ENCODE results near the gene LHFPL3.

The LHFPL3 gene

GRCh38 chr7:104434129-104434528 is 105.7 kb downstream of the LHFPL3 start:
- no peak overlapping the region for H3K4me3 ChIP-seq (ENCODE audit: low read depth, low read length)
- TF ChIP-seq, protein P1, sequence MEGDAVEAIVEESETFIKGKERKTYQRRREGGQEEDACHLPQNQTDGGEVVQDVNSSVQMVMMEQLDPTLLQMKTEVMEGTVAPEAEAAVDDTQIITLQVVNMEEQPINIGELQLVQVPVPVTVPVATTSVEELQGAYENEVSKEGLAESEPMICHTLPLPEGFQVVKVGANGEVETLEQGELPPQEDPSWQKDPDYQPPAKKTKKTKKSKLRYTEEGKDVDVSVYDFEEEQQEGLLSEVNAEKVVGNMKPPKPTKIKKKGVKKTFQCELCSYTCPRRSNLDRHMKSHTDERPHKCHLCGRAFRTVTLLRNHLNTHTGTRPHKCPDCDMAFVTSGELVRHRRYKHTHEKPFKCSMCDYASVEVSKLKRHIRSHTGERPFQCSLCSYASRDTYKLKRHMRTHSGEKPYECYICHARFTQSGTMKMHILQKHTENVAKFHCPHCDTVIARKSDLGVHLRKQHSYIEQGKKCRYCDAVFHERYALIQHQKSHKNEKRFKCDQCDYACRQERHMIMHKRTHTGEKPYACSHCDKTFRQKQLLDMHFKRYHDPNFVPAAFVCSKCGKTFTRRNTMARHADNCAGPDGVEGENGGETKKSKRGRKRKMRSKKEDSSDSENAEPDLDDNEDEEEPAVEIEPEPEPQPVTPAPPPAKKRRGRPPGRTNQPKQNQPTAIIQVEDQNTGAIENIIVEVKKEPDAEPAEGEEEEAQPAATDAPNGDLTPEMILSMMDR (IDR thresholded peaks at IDR 0.05; ENCODE audit: low read depth, low read length) = no peak

DNA sequence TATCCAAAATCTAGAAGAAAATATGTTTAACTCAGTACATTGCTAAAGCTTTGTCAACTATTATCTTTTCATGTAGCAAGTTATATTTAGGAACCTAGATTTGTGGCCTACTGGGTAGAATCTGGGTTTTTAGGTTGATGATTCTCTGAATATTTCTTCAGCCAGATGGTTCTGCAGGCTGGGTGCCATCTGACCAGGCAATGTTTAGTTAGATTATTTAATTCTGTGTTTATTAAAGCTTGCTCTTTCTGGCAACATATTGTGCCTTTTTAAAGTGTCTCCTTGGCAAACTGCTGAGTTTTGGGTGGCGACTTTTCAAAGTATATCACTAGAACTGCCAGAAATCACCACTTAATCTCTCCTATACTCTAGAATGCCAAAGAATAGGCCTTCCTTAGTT is 114.1 kb downstream of the LHFPL3 start:
- TF ChIP-seq, protein P1 (IDR thresholded peaks at IDR 0.05; ENCODE audit: low read depth, low read length) = no peak
- no peak overlapping the region for H3K4me3 ChIP-seq (ENCODE audit: low read depth, low read length)

- TF ChIP-seq, protein P1 (IDR thresholded peaks at IDR 0.05; ENCODE audit: low read depth, low read length) = no peak
- H3K4me3 ChIP-seq (ENCODE audit: low read depth, low read length) = no peak overlapping the region
These were observed 115.6 kb downstream of the LHFPL3 start for GRCh38 chr7:104444017-104444416.

DNA sequence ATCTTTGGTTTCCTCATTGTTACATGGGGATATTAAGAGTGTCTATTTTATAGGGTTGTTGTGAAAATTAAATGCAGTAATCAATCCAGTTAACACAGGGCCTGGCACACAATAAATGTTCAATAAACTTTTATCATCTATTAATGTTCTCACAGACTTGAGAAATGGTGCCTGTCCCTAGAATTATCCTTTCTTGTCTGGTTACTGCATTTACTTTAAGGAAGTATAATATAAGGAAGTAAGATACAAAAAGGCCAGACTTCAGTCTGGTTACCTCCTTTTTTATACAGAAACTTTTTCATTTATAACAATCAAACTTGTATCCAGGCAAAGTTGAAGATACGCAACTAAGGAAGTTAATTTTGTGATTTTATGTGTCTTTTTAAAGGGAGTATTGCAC is 117.0 kb downstream of the LHFPL3 start:
- H3K4me3 ChIP-seq (ENCODE audit: low read depth, low read length) = no peak overlapping the region
- TF ChIP-seq, protein P1 (IDR thresholded peaks at IDR 0.05; ENCODE audit: low read depth, low read length) = no peak

DNA sequence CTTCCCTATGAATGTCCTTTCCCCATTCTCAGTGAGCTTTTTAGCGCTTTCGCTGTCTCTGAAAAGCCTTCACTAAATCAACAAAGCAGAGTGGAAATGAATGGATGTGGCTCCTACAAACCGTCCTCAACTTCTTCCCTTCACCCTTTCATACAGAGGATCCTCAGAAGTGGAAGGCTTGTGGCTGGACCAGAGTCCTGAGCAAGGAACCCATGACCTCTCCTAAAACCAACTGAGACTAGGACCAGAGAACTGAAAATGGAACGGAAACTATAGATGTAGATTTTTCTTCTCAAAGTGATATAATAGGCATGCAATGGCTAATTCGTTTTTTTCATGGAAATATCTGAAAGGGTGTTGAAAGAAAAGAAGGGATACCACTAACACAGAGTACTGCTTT is 122.5 kb downstream of the LHFPL3 start:
- TF ChIP-seq, protein P1 (IDR thresholded peaks at IDR 0.05; ENCODE audit: low read depth, low read length) = no peak
- no peak overlapping the region for H3K4me3 ChIP-seq (ENCODE audit: low read depth, low read length)

DNA sequence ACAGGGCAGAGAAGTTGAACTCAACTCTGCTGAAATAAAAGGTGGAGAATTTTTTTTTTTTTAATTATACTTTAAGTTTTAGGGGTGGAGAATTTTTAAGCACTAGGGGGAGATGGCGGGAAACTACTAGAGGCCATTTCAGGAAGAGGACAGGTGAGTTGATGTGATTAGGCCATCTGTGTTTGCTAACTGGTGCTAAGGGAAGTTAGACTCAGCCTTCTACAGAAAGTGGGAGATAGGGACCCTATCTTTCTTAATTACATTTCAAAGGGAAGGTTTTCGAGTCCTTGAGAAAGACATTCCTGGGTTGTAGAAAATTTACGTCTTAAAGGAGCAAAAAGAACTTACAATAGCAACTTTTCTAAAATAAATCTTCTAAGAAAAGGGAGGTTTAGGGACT is 124.8 kb downstream of the LHFPL3 start:
- no peak overlapping the region for H3K4me3 ChIP-seq (ENCODE audit: low read depth, low read length)
- TF ChIP-seq, protein P1 (IDR thresholded peaks at IDR 0.05; ENCODE audit: low read depth, low read length) = no peak

DNA sequence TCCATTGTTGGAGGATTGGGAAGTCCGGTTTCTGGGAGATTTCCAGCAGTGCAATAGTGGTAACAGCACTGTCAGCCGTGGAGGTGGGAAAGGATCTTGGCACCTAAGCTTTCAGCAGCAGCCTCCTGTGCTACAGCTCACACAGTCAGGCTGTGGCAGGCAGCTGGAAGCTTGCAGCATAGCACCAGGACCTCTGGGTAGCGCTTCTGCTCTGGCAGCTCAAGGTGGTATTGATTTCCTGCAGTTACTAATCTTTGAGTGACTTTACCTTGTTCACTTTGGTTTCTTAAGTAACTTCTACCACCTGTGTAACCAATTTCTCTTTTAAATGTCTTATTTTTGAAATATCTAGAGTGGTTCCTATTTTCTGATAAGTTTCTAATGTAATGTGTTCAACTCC is 130.5 kb downstream of the LHFPL3 start:
- TF ChIP-seq, protein P1 (IDR thresholded peaks at IDR 0.05; ENCODE audit: low read depth, low read length) = no peak
- H3K4me3 ChIP-seq (ENCODE audit: low read depth, low read length) = no peak overlapping the region

Data from WI38 (cell line).